ENCODE data around the gene CNNM3.

CNNM3 gene

GRCh38 chr2:96816127-96816835 lies at the start of gene CNNM3:
TSS of gene CNNM3 (plus strand) at chr2:96816268. CDS start at chr2:96816278, 10 bp downstream.
- Histone ChIP-seq H3K4me1 (ENCODE audit: control insufficient read depth, insufficient read depth, low read length) (peaks cover 50% of the 10 kb centered on the region), H3K36me3 (ENCODE audit: control insufficient read depth, insufficient read depth, low read length) (no peaks in the 10 kb centered on the region), H3K4me3 (ENCODE audit: low read length) (peak within 1 kb of the TSS; percentile 67), H3K9me3 (ENCODE audit: control insufficient read depth, low read length) (no peaks in the 10 kb centered on the region), H3K27me3 (ENCODE audit: control insufficient read depth, insufficient read depth, low read length) (no peaks in the 10 kb centered on the region), H3K9ac (ENCODE audit: low read length) (peak within 1 kb of the TSS; percentile 78)

GRCh38 chr2:96767135-96767871 lies 48.8 kb upstream of the CNNM3 start:
- no peaks in the 10 kb centered on the region for H3K27me3 ChIP-seq (ENCODE audit: control insufficient read depth, insufficient read depth, low read length)
- H3K4me1 ChIP-seq (ENCODE audit: control insufficient read depth, insufficient read depth, low read length): peaks cover 88% of the 10 kb centered on the region
- H3K9me3 ChIP-seq (ENCODE audit: control insufficient read depth, low read length): no peaks in the 10 kb centered on the region
- no peak overlapping the region for H3K4me3 ChIP-seq (ENCODE audit: low read length)
- no peaks in the 10 kb centered on the region for H3K36me3 ChIP-seq (ENCODE audit: control insufficient read depth, insufficient read depth, low read length)
- peak overlapping the region; percentile 33 for H3K9ac ChIP-seq (ENCODE audit: low read length)

- Histone ChIP-seq H3K36me3 (ENCODE audit: control insufficient read depth, insufficient read depth, low read length) (no peaks in the 10 kb centered on the region), H3K4me3 (ENCODE audit: low read length) (no peak overlapping the region), H3K4me1 (ENCODE audit: control insufficient read depth, insufficient read depth, low read length) (peaks cover 93% of the 10 kb centered on the region), H3K9me3 (ENCODE audit: control insufficient read depth, low read length) (no peaks in the 10 kb centered on the region), H3K9ac (ENCODE audit: low read length) (peak overlapping the region; percentile 33), H3K27me3 (ENCODE audit: control insufficient read depth, insufficient read depth, low read length) (no peaks in the 10 kb centered on the region)
These were observed 47.9 kb upstream of the CNNM3 start for GRCh38 chr2:96768083-96768561.

- Histone ChIP-seq H3K36me3 (ENCODE audit: control insufficient read depth, insufficient read depth, low read length) (no peaks in the 10 kb centered on the region), H3K4me1 (ENCODE audit: control insufficient read depth, insufficient read depth, low read length) (peaks cover 88% of the 10 kb centered on the region), H3K9me3 (ENCODE audit: control insufficient read depth, low read length) (no peaks in the 10 kb centered on the region), H3K27me3 (ENCODE audit: control insufficient read depth, insufficient read depth, low read length) (no peaks in the 10 kb centered on the region), H3K9ac (ENCODE audit: low read length) (no peak overlapping the region), H3K4me3 (ENCODE audit: low read length) (no peak overlapping the region)
These were observed 46.3 kb upstream of the CNNM3 start for GRCh38 chr2:96769814-96770213.

- H3K27me3 ChIP-seq (ENCODE audit: control insufficient read depth, insufficient read depth, low read length): no peaks in the 10 kb centered on the region
- H3K4me1 ChIP-seq (ENCODE audit: control insufficient read depth, insufficient read depth, low read length): peaks cover 89% of the 10 kb centered on the region
- H3K9me3 ChIP-seq (ENCODE audit: control insufficient read depth, low read length): no peaks in the 10 kb centered on the region
- no peak overlapping the region for H3K4me3 ChIP-seq (ENCODE audit: low read length)
- no peaks in the 10 kb centered on the region for H3K36me3 ChIP-seq (ENCODE audit: control insufficient read depth, insufficient read depth, low read length)
- no peak overlapping the region for H3K9ac ChIP-seq (ENCODE audit: low read length)
These were observed 45.4 kb upstream of the CNNM3 start for GRCh38 chr2:96770442-96771202.

GRCh38 chr2:96771796-96772618 lies 44.1 kb upstream of the CNNM3 start:
- H3K27me3 ChIP-seq (ENCODE audit: control insufficient read depth, insufficient read depth, low read length): no peaks in the 10 kb centered on the region
- H3K4me3 ChIP-seq (ENCODE audit: low read length): no peak overlapping the region
- no peaks in the 10 kb centered on the region for H3K9me3 ChIP-seq (ENCODE audit: control insufficient read depth, low read length)
- H3K36me3 ChIP-seq (ENCODE audit: control insufficient read depth, insufficient read depth, low read length): no peaks in the 10 kb centered on the region
- H3K4me1 ChIP-seq (ENCODE audit: control insufficient read depth, insufficient read depth, low read length): peaks cover 80% of the 10 kb centered on the region
- no peak overlapping the region for H3K9ac ChIP-seq (ENCODE audit: low read length)

GRCh38 chr2:96772903-96773671 lies 43.0 kb upstream of the CNNM3 start:
- no peaks in the 10 kb centered on the region for H3K27me3 ChIP-seq (ENCODE audit: control insufficient read depth, insufficient read depth, low read length)
- no peaks in the 10 kb centered on the region for H3K36me3 ChIP-seq (ENCODE audit: control insufficient read depth, insufficient read depth, low read length)
- no peak overlapping the region for H3K4me3 ChIP-seq (ENCODE audit: low read length)
- peaks cover 70% of the 10 kb centered on the region for H3K4me1 ChIP-seq (ENCODE audit: control insufficient read depth, insufficient read depth, low read length)
- H3K9me3 ChIP-seq (ENCODE audit: control insufficient read depth, low read length): no peaks in the 10 kb centered on the region
- H3K9ac ChIP-seq (ENCODE audit: low read length): no peak overlapping the region

- Histone ChIP-seq H3K4me3 (ENCODE audit: low read length) (peak overlapping the region; percentile 71), H3K9me3 (ENCODE audit: control insufficient read depth, low read length) (no peaks in the 10 kb centered on the region), H3K9ac (ENCODE audit: low read length) (peak overlapping the region; percentile 74), H3K27me3 (ENCODE audit: control insufficient read depth, insufficient read depth, low read length) (no peaks in the 10 kb centered on the region), H3K4me1 (ENCODE audit: control insufficient read depth, insufficient read depth, low read length) (peaks cover 61% of the 10 kb centered on the region), H3K36me3 (ENCODE audit: control insufficient read depth, insufficient read depth, low read length) (no peaks in the 10 kb centered on the region)
These were observed 42.1 kb upstream of the CNNM3 start for GRCh38 chr2:96773922-96774321.

GRCh38 chr2:96775160-96775559 lies 40.9 kb upstream of the CNNM3 start:
- H3K36me3 ChIP-seq (ENCODE audit: control insufficient read depth, insufficient read depth, low read length): no peaks in the 10 kb centered on the region
- no peaks in the 10 kb centered on the region for H3K9me3 ChIP-seq (ENCODE audit: control insufficient read depth, low read length)
- no peak overlapping the region for H3K4me3 ChIP-seq (ENCODE audit: low read length)
- peaks cover 50% of the 10 kb centered on the region for H3K4me1 ChIP-seq (ENCODE audit: control insufficient read depth, insufficient read depth, low read length)
- H3K27me3 ChIP-seq (ENCODE audit: control insufficient read depth, insufficient read depth, low read length): no peaks in the 10 kb centered on the region
- no peak overlapping the region for H3K9ac ChIP-seq (ENCODE audit: low read length)

GRCh38 chr2:96783388-96783787 lies 32.7 kb upstream of the CNNM3 start:
- Histone ChIP-seq H3K36me3 (ENCODE audit: control insufficient read depth, insufficient read depth, low read length) (no peaks in the 10 kb centered on the region), H3K4me1 (ENCODE audit: control insufficient read depth, insufficient read depth, low read length) (peaks cover 35% of the 10 kb centered on the region), H3K9me3 (ENCODE audit: control insufficient read depth, low read length) (no peaks in the 10 kb centered on the region), H3K4me3 (ENCODE audit: low read length) (no peak overlapping the region), H3K27me3 (ENCODE audit: control insufficient read depth, insufficient read depth, low read length) (no peaks in the 10 kb centered on the region), H3K9ac (ENCODE audit: low read length) (no peak overlapping the region)

- H3K9ac ChIP-seq (ENCODE audit: low read length): no peak overlapping the region
These were observed 28.7 kb upstream of the CNNM3 start for GRCh38 chr2:96787411-96787810.

More at GRCh38 chr2:96787411-96787810, 28.7 kb upstream of the CNNM3 start:
- Histone ChIP-seq H3K4me3 (ENCODE audit: low read length) (no peak overlapping the region), H3K36me3 (ENCODE audit: control insufficient read depth, insufficient read depth, low read length) (no peaks in the 10 kb centered on the region), H3K27me3 (ENCODE audit: control insufficient read depth, insufficient read depth, low read length) (no peaks in the 10 kb centered on the region), H3K4me1 (ENCODE audit: control insufficient read depth, insufficient read depth, low read length) (peaks cover 42% of the 10 kb centered on the region), H3K9me3 (ENCODE audit: control insufficient read depth, low read length) (no peaks in the 10 kb centered on the region)
